ENCODE measurements around the gene PSPH. TPM values are rescaled to one million over a fixed set of nuclear protein-coding genes. Genes with fewer than 3 reads are reported as not detected.
A peak's percentile ranks its signal among the peaks of the same experiment; 100 is the strongest.
"Not testable (repeated sequence)": the region's sequence is repeated elsewhere in the genome, so short reads cannot be mapped to it uniquely, and the experiment has no call there.

The PSPH gene
- total and polyA plus RNA-seq, 8 donors: 3.3 to 9.1 (median 5.1) TPM

- H3K4me3 ChIP-seq: no peak within 1 kb of the TSS
- no peaks in the 10 kb centered on the region for H3K36me3 ChIP-seq
- H3K27me3 ChIP-seq: no peaks in the 10 kb centered on the region
- no peaks in the 10 kb centered on the region for H3K9me3 ChIP-seq
- ATAC-seq (peak; percentile 85 to 97 (median 94)), DNase-seq (peak; percentile 76 to 94 (median 88)), FAIRE-seq (no peak)
- intact Hi-C loops (cut with DNase I): no loop called here
- TF ChIP-seq, protein P1, sequence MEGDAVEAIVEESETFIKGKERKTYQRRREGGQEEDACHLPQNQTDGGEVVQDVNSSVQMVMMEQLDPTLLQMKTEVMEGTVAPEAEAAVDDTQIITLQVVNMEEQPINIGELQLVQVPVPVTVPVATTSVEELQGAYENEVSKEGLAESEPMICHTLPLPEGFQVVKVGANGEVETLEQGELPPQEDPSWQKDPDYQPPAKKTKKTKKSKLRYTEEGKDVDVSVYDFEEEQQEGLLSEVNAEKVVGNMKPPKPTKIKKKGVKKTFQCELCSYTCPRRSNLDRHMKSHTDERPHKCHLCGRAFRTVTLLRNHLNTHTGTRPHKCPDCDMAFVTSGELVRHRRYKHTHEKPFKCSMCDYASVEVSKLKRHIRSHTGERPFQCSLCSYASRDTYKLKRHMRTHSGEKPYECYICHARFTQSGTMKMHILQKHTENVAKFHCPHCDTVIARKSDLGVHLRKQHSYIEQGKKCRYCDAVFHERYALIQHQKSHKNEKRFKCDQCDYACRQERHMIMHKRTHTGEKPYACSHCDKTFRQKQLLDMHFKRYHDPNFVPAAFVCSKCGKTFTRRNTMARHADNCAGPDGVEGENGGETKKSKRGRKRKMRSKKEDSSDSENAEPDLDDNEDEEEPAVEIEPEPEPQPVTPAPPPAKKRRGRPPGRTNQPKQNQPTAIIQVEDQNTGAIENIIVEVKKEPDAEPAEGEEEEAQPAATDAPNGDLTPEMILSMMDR (IDR thresholded peaks at IDR 0.05): peak; percentile 43 to 64 (median 57)
- peaks cover 0 to 8% (median 5%) of the 10 kb centered on the region in 3 donors for H3K4me1 ChIP-seq
- peak within 1 kb of the TSS in 3 of 4 donors; percentile 9 to 30 (median 20) for H3K27ac ChIP-seq
- 21 to 22% methylated on average over 19 of the region's 19 CpGs for WGBS, 2 donors
These were observed 41.7 kb upstream of the PSPH start, which contains the start of gene PHKG1 for GRCh38 chr7:56092789-56093531. TSS of gene PHKG1 (minus strand) at chr7:56092952. CDS start at chr7:56088941, 4,011 bp downstream.

- DNase-seq; H3K4me3 ChIP-seq; H3K27me3 ChIP-seq; H3K4me1 ChIP-seq; H3K27ac ChIP-seq; intact Hi-C loops (cut with DNase I); ATAC-seq; H3K36me3 ChIP-seq; H3K9me3 ChIP-seq; FAIRE-seq: not testable (repeated sequence)
- WGBS, 2 donors: 28 to 33% methylated on average over 6 of the region's 6 CpGs
These were observed 41.1 kb upstream of the PSPH start for GRCh38 chr7:56092388-56092787.

DNA sequence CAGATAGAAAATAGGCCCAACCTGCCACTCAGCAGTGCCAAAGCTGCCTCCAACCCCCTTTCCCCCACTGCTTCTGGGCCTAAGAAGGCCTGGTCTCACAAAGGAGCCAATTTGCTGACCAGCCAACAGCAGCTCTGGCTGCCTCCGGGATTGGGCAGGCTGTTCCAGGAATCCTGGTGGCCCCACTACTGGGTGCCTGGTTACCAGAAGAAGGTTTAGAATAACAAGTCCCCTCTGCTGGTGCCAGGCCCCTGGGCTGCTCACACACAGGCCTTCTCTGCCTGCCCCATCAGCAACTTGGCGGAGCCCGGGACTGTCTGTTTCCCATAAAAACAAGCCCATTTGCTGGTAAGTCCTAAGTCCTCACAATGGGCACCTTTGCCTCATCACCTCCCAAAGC, 40.3 kb upstream of the PSPH start:
- no peak overlapping the region for H3K4me3 ChIP-seq
- H3K9me3 ChIP-seq: no peaks in the 10 kb centered on the region
- FAIRE-seq (no peak), DNase-seq (no peak), ATAC-seq (peak in 1 of 4 donors; percentile 36)
- H3K4me1 ChIP-seq: peaks cover 0 to 8% (median 0%) of the 10 kb centered on the region in 3 donors
- WGBS, 2 donors: 81 to 89% methylated on average over 3 of the region's 3 CpGs
- intact Hi-C loops (cut with DNase I): no loop called here
- no peaks in the 10 kb centered on the region for H3K36me3 ChIP-seq
- TF ChIP-seq, protein P1 (IDR thresholded peaks at IDR 0.05): no peak
- H3K27me3 ChIP-seq: no peaks in the 10 kb centered on the region
- H3K27ac ChIP-seq: no peak overlapping the region

GRCh38 chr7:56087445-56087844, 36.2 kb upstream of the PSPH start:
- no peak for FAIRE-seq
- intact Hi-C loops (cut with DNase I): loop anchor here in 1 of 3 donors (5.0 kb wide), 1 partner anchor 445 kb away; no protein-coding TSS in a partner anchor
- no peak for ATAC-seq
- Histone ChIP-seq H3K4me1 (peaks cover 0 to 6% (median 0%) of the 10 kb centered on the region in 3 donors), H3K36me3 (no peaks in the 10 kb centered on the region), H3K27ac (no peak overlapping the region), H3K9me3 (no peaks in the 10 kb centered on the region), H3K4me3 (no peak overlapping the region), H3K27me3 (no peaks in the 10 kb centered on the region)
- TF ChIP-seq, protein P1 (IDR thresholded peaks at IDR 0.05): no peak
- 89 to 91% methylated on average over 16 of the region's 16 CpGs for WGBS, 2 donors
- peak in 1 of 6 donors; percentile 51 for DNase-seq

- Histone ChIP-seq H3K4me3 (no peak overlapping the region), H3K36me3 (no peaks in the 10 kb centered on the region), H3K9me3 (no peaks in the 10 kb centered on the region), H3K4me1 (peaks cover 0 to 5% (median 0%) of the 10 kb centered on the region in 3 donors), H3K27ac (no peak overlapping the region), H3K27me3 (no peaks in the 10 kb centered on the region)
- intact Hi-C loops (cut with DNase I): loop anchor here in 1 of 3 donors (5.0 kb wide), 1 partner anchor 444 kb away; no protein-coding TSS in a partner anchor
- ATAC-seq: no peak
- TF ChIP-seq, protein P1 (IDR thresholded peaks at IDR 0.05): no peak
- DNase-seq: peak in 2 of 6 donors; percentile 9 to 20
- 90 to 93% methylated on average over 7 of the region's 7 CpGs for WGBS, 2 donors
- no peak for FAIRE-seq
These were observed 35.5 kb upstream of the PSPH start for GRCh38 chr7:56086761-56087160.

All from pancreas (tissue), 10 donors.